GM18873 (cell line): ENCODE measurements around the gene FOXS1.
"Not testable (repeated sequence)": the region's sequence is repeated elsewhere in the genome, so short reads cannot be mapped to it uniquely, and the experiment has no call there.

Experiments used
- ATAC-seq: cut with Tn5 transposase; IDR thresholded peaks from one replicate; pipeline ENCODE4 v1.9.1; 2021; ENCODE audit warnings: mild to moderate bottlenecking, moderate library complexity, moderate number of reproducible peaks; ENCODE audit not compliant: unreplicated experiment, low FRiP score

FOXS1 gene

DNA sequence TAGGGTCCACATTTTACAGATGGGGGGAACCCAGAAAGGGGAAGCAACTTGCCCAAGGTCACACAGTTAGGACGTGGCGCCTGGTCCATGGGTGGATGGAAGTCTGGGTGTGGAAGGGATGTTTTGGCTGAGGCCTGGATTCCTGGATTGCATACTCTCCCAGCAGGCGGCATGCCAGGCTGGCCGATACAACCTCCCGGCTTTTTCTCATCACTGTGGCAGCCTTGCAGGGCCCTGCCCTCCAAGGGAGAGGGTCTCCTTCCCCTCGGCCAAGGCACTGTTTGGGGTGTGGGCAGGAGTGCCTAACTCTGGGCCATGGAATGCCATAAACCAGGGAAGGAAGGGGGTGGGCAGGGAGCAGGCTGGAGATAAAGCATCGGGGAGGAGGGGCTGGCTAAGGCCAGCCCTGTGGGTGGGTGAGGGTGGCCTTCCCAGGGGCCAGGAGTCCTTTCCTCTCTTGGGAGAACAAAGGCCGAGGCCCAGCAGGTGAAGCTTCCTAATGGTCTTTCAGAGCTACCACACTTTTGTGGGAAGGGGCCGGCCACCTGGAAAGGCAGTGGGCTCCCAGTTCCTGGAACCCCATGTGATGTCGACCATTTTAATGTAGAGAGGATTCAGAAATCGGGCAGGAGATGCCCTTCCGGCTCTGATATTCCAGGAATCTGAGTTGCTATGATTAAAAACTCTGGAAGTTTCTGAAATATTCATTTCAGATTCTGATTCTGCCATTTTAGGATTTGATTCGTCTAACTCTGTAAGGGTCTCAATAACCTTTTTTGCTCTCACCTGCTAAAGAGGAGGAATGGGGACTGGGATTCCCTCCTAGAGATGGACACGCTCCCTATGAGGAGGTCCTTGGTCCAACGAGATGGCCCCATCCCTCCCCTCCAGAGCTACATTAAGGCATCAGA lies 4.2 kb downstream of the FOXS1 start:
- no peak for ATAC-seq

DNA sequence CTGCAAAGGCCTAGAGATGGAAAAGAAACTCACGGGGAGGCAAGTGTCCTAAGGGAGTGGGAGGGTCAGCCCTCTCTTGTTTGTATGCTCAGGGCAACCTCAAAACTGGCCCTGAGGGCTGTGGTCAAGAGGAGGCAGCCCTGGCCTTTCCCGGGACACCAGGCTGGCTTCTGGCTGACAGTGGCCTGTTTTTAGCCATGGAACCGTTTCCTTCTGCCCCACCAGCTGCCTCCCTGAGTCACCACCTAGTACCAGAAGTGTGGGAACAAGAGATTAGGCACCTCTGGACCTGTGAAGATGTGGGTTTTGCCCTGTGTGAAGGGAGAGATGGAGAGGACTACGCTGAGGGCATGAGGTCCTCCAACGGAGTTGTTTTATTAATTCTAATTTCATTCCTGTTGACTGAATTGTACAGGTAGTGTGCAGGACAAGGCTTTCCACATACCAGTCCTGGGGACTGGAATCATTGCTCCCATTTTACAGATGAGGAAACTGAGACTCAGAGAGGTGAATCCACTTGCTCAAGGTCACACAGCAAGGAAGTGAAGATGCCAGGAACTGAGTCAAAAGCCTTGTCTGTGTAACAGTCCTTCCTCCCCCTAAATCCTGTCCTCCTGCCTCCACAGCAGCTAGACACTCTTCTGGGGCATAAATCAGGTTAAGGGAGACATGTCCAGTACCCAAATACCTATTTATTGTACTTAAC lies 5.5 kb downstream of the FOXS1 start:
- ATAC-seq, result no peak

DNA sequence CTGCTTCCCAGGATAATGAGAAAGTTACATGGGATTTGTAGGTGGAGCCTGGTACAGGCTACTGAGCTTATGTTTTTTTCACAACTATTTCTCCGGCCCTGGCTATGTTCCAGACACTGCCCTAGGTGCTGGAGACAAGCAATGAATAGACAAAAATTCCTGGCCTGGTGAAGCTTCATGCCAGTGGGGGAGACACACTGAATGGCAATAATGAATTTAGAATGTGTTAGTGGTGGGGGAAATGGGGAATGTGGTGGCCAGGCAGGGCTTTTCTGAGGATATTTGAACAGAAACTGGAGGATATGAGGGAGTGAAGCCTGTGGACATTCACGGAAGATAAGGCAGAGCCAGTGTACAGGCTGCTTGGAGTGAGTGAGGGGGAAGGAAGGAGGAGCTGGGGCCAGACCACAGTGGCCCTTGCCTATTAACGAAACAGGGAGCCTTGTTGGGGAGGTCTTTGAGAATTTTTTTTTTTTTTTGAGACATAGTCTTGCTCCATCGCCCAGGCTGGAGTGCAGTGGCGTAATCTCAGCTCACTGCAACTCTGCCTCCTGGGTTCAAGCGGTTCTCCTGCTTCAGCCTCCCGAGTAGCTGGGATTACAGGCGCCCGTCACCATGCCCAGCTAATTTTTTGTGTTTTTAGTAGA lies 6.6 kb downstream of the FOXS1 start:
- ATAC-seq, result no peak

DNA sequence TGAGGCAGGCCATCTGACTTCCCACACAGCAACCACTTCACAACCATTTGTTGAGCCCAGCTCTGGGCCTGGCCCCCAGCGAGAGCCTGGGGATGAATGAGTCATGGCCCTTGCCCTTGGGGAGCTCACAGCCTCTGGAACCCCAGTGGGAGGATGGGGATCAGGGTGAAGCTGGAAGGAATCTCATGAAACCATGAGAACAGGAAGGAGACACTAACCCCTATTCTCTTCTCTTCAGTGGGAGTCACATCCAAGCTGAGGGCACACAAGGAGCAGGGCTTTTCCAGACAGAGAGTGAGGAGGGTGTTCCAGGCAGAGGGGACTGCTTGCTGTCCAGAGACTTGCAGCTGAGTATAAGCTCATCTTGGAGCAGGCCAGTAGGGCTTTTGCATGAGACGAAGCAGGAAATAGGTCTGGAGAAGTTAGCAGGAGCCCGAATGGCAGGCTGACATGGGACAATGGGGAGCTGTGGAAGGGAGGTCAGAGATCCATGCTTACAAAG lies 7.5 kb downstream of the FOXS1 start:
- no peak for ATAC-seq

DNA sequence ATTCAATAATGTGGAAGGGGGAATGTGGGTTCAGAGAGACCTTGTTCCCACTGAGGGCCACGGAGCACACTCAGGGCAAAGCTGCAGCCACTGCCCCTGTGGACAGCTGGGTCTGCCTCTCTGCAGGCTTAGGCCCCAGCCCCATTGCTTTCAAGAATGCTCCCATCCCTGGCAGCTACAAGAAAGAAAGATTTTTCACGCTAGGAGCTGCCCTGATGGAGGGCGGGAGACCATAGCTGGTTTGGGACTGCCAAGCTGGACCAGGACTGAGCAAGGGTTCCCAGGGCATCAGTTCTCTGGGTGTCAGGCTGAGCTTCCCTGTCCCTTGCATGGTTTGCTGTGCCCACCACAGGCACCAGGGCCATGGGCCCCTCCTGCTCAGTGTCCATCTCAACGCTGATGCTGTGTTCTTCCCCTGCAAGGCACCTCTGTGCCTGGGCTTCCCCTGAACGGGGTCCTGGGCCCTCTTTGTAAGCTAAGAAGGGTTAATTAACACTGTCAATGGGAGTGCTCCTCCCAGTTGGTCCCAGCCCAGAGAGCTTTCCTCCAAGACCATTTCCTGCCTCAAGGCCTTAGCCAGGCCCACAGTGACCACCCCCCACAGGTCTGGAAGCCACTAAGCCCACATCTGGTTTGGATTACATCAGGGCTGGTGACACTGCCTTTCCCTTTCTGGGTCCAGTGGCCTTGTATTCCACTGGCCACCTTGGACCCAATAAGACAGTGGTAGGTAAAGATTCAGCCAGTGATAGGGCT lies 8.4 kb downstream of the FOXS1 start:
- ATAC-seq, result no peak

DNA sequence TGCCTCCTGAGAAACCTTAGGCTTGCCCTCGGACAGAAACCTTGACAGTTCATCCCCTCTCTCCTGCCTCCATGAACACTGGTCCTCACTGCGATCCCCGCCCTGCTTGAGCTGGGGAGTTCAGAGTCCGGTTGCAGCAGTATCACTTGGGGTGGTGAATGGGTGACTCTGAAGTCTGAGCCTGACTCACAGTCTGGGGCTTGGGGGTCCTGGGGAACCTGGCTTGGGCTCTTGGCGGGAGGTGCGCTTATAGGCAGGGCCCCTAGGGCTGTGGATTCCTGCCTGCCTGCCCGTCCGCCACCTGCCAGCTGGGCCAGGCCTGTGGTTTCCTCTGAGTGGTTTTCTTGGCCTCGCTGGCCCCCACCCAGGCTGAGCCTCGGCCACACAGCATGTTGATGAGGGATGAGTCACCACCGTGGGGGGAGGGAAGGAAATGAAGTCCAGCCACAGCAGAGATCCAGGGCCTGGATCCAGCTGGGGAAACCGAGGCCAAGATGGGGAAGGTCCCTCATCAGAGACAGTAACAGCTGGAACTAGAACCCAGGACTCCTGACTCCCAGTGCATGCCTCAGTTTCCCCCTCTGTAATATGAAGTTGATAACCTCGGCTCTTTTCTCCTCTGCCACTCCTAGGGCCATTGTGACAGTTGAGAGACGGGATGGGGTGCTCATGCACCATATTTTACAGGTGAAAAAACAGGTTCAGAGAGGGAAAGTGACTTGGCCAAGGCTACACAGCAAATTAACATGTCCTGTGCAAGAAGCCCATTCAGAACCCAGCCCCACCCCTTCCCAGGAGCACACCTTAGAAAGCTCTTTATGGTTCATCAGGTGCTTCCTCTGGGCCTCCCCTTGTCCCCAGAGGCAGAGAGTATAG lies 9.2 kb downstream of the FOXS1 start:
- peak; percentile 60 for ATAC-seq

DNA sequence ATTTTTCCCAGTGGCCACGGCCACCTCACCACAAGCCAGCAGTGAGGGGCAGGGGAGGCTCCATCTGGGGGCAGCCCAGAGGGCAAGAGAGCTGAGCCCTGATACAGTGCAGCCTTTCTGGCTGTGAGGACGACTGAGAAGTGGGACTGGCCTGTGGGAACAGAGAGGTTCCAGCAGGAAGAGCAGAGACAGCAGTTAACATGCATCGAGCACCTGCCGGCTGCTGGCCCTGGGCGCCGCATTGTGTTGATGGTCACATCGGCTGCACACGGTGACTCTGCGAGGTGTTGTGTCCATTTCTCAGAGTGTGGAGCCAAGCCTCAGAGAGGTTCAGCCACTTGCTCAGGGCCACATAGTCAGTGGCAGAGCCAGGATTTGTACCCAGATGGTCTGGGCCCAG lies 9.8 kb downstream of the FOXS1 start:
- ATAC-seq, result no peak

DNA sequence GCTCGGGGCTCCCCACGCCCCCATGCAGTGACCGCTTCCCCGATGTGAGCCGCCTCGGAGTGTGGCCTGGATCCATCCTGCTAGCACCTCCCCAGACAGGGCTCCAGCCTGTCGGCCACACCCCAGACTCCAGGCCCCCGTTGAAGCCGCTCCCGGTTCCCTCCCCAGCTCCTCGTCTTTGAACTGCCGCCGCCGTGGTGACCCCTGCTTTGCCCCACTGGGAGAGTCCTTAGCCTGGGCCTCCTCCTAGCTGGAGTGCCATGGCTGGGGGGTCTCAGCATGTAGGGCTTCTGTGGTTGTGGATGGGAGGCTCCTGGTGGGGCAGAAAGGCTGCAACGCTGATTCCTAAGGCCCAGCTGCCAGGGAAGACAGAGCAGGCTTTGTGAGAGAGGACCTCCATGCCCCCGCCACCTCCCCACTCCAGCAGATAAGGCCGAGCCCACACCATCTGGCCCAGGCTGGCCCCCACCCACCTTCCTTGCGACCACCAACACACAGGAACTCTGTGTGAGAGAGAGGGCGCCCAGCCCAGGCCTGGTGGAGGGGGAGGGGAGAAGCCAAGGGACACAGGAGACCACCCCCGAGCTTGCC lies 11.4 kb downstream of the FOXS1 start:
- no peak for ATAC-seq

DNA sequence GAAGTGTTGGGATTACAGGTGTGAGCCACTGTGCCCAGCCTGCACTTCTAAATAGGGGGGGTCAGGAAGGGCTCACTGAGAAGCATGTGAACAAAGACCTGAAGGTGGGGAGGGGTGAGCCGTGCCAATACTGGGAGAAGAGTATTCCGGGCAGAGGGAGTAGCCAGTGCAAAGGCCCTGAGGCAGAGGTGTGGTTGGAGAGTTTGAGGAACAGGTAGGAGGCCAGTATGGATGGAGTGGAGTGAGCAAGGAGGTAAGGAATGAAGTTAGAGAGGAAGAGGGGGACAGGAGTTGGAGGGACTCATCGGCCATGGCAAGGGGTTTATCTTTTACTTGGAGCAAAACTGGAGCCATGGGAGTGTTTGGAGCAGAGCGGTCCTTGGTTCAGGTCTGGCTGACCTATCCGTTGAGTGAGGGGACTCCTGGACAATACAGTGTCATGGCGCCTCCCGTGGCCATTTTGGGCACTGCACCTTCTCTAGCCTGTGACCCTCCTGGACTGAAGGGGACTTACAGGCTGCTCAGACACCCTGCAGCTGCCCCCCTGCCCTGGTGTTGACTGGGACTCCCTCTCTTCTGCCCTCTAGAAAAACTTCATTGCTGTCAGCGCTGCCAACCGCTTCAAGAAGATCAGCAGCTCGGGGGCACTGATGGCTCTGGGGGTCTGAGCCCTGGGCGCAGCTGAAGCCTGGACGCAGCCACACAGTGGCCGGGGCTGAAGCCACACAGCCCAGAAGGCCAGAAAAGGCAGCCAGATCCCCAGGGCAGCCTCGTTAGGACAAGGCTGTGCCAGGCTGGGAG lies 12.1 kb downstream of the FOXS1 start:
- ATAC-seq, result no peak

DNA sequence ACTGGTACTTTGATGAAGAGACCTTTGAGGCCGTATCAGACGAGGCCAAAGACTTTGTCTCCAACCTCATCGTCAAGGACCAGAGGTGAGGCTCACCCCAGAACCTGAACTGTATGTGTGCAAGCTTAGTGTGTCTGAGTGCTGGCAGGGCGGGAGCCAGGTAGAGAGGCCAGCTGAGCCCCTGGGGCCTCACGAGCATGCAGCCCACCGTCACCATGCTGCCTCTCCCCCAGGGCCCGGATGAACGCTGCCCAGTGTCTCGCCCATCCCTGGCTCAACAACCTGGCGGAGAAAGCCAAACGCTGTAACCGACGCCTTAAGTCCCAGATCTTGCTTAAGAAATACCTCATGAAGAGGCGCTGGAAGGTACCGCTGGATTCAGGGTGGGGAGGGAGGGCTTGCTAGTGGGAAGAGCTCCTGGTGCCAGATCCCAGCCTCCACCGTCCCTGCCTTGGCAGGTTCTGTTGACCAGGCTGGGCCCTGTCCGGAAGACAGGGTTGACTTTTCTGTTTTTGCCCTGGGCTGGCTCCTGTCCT lies 13.6 kb downstream of the FOXS1 start:
- no peak for ATAC-seq

DNA sequence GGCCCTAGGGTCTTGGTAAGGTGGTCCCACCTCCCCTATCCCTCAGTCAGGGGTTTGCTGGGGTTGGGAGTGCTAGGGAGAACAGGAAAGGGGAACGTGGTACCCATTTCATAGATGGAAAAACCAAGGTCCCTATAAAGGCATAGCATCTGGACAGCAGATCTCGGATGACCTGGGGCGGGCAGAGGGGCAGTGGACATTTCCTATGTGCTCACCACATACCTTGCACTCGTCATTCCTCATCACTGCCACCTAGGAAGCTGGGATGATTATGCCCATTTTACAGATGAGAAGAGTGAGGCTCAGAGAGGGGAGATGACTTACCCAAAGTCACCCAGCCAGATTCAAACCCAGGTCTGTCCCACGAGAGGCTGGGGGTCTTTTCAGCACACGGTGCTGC lies 14.2 kb downstream of the FOXS1 start:
- no peak for ATAC-seq

DNA sequence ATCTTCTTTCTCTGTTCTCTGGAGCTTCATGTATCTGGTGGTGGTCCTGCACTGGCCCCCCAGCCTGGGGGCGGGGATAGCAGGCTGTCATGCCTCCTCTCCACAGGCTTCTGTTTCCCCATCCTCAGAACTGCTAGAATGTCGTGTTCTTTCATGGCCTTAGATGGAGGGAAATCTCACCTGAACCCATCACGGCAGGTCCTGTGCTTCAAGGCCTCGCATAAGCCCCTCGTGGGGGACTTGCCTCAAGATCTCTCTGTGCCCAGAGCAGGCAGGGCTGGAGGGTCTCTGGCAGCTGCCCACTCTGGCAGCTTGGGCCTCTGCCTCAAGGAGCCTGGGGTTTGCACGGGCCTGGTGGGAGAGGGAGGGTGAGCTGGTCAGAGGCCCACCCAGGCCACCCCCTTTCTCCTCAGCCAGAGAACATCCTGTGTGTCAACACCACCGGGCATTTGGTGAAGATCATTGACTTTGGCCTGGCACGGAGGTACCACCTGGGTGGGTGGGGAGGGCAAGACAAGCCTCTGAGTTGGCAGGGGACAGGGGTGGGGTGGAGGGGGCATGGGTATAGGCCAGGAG lies 14.9 kb downstream of the FOXS1 start:
- ATAC-seq, result no peak

DNA sequence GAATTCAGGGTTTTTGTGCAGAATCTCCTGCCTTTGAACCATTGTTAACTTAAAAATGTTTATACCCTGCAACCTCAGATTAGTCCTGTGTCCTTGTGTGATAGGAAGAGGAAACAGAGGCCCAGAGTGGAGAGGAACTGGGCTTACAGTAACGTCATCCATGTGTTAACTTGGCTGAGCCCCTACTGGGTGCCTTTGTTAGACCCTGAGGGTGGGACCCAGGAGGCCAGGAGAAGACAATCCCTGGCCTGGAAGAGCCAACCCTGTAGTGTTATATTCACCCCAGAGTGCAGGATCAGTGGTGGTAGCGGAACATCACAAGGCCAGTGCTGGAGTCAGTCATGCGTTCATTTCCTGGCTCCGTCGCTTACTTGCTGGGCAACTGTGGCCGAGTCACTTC lies 15.7 kb downstream of the FOXS1 start:
- no peak for ATAC-seq

DNA sequence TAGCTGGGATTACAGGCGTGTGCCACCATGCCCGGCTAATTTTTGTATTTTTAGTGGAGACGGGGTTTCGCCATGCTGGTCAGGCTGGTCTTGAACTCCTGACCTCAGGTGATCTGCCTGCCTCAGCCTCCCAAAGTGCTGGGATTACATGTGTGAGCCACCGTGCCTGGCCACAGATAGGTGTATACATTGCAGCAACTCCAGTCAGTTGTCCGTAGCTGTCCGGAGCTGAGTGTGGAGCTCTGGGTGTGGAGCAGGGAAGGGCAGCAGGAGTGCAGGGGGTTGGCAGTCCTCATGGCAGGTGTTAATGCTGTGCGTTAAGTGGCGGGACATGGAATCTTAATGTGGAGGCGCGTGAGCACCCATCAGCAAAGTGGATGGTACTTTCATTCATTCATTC lies 17.4 kb downstream of the FOXS1 start:
- ATAC-seq, result not testable (repeated sequence)

DNA sequence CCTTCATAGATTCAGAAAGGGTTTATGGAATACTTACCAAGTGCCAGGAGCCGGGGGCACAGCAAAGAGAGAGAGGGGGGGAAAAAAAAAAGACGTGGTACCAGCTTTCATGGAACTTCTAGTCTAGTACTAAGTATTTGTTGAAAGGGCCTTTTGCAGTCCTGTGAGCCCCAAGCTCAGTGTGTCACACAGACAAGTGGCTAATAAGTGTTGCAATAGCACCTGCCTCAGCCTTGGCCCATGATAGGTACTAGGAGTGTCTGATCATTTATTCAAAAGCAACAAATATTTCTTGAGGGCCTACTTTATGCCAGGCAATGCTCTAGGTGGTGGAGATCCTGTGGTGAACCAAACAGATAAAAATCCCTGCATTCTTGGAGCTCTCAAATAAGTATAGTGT lies 18.3 kb downstream of the FOXS1 start:
- ATAC-seq, result no peak

DNA sequence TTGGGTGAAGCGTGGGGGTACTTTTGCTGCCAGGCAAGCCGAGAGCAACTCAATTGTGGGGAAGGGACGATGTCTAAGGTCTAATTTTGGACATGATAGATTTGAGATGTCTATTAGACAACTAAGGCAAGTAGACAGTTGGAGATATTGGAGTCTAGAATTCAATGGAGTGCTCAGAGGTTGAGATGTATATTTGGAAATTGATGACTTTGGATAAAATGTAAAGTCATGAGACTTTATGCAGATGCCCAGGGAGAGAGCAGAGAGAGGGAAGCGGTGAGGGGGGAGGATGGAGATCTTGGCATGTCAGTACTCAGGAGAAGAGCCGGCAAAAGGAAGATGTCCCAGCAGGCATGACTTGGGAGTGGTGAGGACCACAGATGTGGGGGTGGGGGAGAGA lies 19.3 kb downstream of the FOXS1 start:
- ATAC-seq, result no peak

DNA sequence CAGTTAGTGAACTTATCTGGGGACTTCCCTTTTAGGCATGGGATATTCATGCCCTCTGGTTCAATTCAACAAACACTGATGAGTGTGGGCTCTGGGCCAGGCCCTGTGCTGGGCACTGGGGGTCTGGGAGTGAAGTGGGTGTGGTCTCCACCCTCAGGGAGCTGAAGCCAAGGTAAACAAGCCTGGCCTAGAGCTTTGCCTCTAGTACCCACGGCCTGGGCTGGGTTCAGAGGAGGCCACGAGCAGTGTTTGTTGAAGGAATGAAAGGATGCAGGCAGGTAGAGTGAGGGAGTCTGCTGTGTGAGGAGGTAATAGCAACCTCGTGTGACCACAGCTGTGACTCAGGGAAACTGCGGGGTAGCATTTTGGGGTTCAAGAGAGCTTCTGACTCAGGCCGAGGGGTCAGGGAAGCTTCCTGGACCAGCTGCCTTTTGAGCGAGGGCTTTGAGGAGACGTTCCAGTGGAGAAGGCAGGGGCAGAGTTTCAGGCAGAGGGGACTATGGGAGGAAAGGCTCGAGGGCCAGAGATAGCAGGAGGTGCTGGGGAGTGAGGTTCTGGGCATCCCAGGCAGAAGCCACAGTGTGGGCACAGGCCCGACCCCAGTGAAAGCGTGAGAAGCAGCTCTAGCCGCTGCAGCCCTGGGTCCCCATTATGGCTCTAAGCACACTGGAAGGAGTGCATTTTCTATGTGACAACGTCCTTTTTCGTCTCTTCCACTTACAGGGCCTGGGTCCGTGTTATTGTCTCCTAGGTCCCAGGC lies 20.7 kb downstream of the FOXS1 start:
- ATAC-seq, result no peak
